Activated T-cell treated with anti-CD3 and anti-CD28 coated beads for 48 hours (primary cell): ENCODE data around the gene ITGA6.

Experiments used
- DNase-seq: peaks from one replicate; pipeline ENCODE4 v3.0.0-alpha.2; 2020; ENCODE audit warnings: low read depth

Gene ITGA6

DNA sequence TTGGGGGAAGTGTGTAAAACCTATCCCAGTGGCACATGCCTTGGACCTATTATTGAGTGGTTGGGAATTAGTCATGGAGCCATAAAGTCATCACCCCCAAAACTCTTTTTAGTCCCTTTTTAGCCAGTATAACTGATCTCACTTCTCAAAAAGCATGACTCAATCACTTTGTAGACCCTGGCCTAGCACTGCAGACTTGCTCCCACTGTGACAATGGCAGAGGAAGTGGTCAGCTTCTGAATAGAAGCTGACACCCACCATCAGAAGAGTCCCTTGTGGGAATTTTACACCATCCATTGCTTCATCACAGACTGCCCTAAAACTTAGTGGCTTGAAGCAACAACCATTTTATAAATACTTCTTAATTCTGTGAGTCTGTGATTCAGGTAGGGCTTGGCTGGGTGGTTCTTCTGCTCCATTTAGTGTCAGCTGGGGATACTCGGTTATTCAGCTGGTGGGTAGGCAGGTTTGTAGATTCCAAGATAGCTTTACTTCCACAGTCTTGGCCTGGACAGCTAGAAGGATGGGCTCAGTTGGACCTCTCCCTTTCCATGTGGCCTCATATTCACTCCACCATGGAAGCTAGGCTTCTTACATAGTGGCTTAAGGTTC is 10.8 kb upstream of the ITGA6 start:
- DNase-seq, result no peak

DNA sequence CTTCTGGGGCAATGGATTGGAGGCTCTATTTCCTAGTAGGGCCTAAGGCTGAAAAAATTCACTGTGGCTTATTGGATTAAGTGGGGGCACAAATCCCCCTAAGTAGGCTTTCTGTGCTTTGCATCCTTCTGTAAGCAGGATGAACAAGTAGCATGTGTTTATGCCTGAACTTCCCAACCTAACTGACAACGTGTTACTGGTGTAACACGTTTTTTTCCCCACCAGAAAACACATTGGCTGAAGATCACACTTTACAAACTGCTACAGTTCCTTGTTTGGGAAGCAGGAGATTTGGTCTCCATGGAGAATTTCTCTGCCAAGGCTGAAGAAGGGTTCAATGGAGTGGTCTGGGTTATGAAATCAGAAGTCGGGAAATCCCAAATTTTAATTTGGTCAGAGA is 7.2 kb upstream of the ITGA6 start:
- no peak for DNase-seq

DNA sequence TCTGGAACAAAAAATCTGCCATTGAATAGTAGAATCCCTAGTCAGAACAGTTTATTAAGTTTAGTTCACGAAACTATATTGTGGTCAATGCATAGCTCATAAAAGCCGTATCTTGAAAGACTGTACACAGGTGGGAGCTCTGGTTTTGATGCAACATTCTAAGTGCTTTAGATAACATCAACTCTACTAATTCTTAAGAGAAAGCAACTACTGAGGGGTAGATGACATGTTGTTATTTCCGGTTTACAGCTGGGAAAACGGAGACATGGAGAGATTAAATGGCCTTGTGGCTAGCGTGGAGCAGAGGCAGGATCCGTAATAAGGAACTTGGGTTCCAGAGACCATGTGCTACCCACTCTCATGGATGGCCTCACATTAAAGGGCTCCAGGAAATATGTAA is 4.2 kb upstream of the ITGA6 start:
- no peak for DNase-seq

DNA sequence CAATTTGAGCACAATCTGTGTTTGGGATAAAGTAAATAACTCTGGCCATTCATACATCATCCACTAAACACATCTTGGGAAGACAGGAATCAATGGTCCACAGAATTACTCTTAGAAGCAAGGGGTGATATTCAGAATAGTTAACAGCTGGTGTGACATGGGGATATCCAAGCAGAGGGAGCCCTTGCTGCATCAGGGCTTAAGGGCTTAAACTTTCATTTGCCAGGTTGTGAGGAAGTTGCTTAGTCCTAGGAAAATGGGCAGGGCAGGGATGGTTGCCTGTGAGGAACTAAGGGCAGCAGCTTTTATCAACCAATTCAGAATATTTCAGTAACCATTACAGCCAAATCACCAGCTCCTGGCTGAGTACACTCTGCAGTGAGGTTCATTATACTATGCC is 2.0 kb upstream of the ITGA6 start:
- no peak for DNase-seq

DNA sequence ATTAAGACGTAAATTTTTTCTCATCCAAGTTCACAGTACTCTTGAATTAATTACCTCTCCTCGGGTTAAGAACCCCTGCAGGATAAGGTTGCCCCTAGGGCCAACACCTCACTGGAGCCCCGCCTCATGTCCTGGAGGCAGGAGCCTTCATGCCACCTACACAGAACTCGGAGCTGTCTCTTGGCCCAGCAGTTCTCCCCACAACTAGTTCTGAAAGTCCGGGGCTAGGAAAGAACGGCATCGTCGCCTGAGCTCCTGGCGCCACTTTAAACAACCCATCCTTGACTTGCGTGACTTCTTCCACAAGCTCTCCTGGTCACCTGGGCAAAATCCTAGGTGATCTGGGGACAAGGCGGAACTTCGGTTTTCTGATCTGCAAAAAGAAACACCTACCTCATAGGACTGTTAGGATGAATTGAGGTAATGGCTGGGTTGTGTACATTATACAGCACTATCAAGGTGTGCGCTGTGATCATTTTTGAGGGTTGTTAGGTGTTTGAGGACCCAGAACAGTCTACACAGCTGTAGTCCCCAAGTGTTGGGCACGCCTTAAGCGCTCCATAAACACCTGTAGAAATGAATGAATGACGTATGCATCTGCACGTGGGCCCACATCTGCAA is 641 bp upstream of the ITGA6 start:
- no peak for DNase-seq

DNA sequence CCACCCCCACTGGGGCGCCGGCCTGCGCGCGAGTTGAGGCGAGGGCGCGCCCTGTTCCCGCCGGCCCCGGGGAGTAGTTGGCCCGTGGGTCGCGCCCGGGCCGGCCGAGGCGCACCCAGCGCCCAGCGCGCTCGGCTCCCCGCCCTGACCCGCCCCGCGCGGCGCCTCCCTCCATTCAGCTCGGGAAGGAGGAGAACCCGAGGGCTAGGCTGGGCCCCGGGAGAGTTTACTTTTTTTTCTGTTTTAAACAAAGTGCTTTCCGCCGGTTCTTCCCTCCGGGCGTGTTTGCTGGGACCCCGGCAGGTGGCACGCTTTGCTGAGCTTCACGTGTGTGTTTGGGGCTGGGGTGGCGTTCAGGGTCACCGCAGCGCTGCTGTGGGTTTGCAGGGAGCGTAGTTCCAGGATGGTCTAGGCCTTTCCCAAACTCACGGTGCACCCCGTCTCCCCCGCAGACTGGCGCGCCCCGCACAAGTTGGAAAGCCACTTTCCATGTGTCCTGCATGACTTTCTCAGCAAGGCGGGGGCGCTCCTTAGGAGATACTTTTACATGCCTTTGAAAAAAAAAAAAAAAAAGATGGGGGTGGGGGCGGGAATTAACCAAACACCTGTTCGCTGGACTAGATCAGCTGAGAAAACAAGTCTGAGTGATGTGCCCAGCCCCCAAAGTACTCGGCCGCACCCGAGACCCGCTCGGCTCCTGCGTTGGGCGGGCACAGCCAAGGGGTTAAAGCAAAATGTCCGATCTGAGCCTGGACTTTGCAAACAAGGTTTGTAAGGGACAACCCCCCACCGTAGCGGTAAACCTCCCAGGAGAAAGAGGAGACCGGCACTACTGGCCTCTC is 825 bp downstream of the ITGA6 start:
- DNase-seq, result peak; percentile 42

DNA sequence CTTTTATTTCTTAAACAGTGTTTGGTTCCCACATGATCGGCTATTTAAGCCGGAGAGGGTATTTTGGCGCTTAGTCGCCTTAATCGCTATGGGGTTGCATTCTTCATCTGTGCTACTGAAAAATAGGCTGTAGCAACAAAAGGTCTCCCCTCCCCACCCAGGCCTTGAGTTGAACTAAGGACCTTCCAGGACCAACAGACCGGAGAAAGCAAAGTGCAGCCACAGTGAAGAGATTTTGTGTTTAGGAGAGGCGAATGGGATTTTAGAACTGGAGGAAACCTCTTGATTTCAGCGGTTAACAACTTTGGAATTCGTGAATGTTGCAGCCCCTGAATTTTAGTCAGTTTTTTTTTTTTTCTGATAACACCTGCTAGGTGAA is 1.4 kb downstream of the ITGA6 start:
- DNase-seq, result no peak

DNA sequence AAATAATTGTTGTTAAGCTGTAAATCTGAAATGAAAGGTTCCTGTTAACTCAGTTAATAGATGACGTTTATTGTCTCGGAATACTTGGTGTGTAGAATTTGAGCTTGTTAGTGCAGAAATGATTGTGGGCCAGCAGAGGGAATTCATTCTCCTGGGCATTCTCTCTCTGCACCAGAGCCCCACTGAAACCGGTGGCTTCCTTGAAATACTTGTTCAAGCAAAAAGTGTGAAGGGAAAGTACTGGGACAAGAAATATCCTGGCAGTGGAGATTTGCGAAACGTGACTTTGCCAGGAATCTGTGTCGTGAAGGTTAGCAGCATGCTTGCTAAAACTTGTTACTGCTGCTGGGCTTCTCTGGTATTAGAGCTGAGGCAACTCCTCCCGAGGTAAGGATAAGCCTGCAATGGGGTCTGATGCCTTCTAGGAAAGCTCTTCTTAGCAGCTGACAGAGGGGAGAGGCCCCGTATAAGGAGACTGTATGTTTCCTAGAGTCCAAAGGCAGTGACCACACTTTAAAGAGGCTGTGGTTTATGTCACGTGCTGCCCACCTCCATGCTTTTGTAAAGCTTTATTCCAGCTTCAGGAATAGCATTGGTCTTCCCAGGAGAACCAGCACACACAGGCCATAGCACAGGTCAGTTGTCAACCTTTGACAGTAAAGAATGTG is 2.0 kb downstream of the ITGA6 start:
- DNase-seq, result no peak

DNA sequence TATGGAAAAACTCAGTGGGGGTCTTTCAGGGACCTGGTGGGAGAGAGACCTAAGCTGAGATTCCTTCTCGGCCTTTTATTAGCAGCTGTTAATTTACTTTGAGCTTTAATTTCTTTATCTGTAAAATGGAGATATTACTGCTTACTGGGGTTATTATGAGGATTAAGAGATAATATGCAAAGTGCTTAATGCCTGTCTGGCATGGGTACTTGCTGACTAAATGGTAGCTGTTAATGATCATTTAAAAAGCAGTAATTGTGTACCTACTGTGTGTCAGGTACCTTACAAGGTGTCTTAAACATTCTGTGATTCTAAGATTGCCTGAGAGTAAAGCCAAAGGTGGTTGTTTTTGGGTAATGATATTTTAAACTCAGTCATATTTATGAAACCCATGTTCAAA is 2.6 kb downstream of the ITGA6 start:
- no peak for DNase-seq

DNA sequence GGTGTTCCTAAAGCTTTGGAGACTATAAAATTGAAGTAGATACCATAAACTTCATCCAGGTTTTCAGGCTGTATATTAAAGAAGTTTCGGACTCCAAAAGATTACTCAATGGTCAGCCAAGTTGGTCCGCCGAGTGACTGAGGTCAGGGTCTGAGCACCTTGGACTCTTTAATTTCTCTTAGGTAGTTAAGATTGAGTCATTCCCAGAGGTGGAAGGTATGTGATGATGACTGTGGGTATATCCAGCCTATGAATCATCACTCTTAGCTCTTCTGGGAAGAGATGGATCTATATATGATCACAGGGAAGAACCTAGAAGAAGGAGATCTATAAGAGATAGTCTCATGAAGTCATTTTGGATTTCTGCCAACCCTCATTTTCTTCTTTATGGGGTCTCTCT is 3.3 kb downstream of the ITGA6 start:
- no peak for DNase-seq

DNA sequence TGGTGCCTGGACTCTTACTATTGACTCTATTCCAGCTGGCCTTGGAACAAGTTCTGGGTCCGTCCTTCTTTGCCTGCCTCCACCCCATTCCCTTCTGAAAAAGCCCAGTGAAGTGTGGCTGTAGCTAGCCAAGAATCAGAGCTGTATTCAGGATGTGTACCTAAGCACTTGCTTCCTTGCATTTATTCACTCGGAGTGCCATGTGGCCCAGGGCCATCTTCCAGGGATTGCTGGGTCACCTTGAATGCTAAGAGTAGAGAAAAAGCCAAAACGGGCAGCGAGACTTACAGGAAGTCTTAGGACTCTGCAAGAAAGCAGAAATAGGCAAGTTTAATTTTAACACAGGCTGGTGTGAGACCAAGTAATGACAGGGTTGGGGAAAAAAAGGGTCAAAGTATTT is 4.1 kb downstream of the ITGA6 start:
- no peak for DNase-seq

DNA sequence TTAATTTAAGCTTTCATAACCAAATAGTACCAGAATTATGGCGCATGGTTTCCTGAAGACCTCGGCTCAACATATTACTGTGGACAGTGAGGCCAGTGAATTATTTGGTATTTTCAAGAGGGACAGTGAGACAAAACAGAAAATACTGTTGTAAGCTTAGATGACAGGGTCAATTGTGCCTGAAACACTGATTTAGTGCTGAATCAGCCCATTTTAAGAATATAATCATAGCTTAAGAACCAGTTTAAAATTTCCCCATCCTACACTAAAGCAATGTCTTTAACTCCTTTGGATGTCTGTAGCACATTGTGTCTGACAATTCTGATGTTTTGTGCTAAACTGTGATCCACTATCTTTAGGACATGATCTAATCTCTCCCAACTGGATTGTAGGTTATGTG is 4.6 kb downstream of the ITGA6 start:
- DNase-seq, result no peak

DNA sequence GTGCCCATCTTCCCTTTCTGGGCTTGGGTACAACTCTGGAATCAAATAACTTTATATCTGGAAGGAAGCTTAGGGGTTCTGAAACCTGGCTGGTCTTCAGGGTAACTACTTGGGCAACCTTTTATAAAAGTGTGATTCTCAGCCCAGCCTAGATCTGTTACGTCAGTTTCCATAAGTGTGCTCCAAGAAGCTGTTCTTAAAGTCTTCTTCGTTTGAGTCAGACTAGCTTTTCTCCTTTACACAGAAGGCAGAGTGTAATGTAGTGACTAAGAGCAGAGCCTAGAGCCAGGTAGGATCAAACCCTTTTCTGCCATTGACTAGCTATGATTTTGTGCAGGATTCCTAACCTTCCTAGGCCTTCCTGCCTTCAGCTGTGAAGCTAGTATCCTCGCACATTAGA is 5.8 kb downstream of the ITGA6 start:
- DNase-seq, result no peak

DNA sequence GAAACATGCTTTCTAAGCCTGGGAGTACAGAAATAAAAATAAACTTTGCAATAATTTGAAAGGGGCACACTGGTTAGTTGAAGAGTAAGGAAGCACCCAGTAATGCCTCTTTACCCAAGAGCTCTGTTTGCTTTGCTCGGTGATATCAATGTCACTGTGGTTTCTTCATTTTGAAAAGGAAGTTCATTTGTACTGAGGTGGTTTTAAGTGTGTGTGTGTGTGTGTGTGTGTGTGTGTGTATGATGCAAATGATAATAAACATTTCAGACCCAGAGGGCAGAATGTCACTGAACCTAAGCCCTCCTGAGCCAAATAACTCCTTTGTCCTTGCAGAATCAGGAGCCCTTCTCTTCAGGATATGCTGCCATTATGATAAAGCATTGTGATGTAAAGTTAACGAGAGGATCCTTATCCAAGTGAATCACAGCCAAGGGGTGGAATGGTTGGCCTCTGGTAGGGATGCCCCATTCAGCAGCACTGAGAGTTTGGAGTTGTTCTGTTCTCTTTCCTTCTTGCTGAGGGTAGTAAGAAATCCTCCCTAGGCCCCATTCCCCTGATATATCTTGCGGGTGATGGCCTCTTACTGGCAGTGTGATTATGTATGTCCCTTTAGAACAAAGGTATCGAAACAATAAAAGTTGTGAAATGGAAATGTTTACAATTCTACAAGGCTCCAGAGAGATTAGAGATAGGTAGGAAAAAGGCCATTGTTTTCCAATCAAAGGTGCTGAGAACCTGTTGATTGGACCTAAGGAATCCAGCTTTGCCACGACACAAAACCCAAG is 7.6 kb downstream of the ITGA6 start:
- DNase-seq, result no peak

DNA sequence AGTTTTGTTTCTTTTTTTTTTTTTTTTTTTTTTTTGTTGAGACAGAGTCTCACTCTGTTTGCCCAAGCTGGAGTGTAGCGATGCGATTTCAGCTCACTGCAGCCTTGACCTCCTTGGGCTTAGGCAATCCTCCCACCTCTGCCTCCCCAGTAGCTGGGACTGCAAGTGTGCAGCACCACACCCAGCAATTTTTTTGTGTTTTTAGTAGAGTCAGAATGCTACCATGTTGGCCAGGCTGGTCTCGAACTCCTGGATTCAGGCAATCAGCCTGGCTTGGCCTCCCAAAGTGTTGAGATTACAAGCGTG is 8.2 kb downstream of the ITGA6 start:
- no peak for DNase-seq

DNA sequence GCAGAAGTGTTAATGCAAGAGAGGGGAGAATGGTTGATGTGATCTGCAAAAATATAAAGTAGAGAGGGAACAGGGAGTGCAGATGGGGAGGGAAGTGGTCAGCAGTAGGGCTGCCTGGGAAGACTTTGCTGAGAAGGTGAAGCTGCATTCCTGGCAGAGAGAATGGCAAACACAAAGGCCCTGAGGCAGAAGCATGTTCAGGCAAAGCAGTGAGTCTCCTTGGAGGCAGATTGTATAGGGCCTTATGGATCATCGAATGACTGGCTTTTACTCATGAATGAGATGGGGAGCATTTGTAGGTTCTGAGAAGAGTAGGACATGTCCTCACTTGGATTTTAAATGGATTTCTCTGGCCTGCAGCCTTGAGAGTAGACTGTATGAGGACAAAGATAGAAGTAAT is 9.5 kb downstream of the ITGA6 start:
- DNase-seq, result no peak

DNA sequence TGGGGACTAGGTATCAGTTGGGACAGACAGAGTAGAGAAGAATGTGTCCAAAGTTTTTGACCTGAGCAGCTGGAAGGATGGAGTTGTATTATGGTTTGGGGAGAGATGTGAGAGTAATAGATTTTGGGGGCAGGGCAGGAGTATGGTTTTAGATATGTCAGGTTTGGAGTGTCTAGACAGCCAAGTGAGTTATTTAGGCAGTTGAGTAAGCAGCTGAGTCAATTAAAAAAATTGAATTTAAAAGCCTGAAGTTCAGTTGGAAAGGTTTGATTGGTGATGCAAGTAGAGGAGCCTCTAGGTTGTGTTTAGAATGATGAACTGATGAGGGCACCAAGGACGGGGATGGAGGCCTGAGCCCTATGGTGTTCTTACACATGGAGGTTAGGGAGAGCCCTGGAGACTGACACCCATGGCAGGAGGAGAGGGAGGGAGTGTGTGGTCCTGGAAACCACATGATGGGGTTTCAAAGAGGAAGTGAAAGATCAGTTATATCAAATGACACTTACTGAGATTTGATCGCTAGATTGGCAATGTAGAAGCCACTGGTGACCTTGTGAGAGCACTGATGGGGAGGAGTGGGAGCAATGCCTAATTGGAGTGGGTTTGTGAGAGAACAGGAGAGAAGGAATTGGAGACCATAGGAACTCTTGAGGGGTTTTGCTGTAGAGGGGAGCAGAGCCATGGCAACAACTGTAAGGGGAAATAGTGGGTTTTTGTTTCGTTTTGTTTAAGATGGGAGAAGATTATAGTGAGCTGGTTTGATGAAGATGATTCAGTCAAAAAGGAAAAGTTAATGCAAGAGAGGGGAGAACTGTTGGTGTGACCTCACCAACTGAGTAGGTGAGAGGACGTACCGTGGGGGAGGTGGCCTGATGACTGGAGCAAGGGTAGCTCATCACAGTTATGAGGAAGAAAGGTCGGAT is 10.3 kb downstream of the ITGA6 start:
- DNase-seq, result peak; percentile 44

DNA sequence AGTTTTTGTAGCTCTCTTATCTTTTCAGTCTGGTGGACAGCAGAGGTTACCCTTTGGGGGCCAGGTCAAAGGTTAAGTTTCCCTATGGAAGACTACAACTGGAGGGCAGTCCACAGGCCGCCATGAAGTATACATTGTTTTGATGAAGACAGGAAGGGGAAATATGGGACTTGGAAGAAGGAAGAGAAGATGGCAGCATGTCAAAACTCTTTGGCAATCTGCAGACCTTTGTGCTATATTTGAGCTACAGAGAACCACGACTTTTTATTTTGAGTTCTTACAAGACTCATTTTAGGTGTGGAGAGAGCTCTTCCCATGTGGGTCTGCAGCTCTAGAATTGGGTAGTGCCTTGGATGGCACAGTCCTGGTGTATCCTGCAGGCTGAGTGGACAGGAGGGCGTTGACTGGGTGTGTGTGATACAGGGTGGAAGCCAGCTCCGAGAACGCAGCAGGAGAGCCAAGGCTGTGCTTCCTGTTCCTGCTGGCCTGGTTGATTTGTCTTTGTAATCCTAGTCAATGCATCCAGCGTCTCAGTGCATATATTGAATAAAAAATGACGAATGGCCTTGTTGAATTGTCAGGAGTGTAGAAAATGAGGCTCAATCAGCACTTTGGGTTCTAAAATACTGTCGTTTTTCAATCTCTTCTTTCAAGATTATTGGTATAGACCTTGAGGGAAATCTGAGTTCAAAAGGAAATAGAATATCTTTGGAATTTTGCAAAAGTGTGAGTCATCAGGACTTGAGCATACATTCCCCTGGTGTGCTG is 11.5 kb downstream of the ITGA6 start:
- no peak for DNase-seq

DNA sequence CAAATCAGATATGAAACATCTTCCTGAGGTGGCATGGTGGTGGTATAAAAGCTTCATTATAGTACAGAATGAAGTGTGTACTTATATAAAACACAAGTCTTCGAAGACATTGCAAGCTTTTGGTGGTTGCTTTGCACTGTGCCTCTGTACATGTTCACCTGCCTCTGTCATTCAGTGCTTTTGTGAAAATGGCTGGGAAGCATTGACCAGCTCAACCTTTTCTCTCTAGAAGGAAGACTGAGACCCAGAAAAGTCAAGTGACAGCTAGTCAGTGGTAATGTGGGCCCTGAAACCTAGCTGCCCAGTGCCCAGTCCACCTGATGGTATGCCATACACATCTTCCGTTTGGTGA is 12.1 kb downstream of the ITGA6 start:
- no peak for DNase-seq

DNA sequence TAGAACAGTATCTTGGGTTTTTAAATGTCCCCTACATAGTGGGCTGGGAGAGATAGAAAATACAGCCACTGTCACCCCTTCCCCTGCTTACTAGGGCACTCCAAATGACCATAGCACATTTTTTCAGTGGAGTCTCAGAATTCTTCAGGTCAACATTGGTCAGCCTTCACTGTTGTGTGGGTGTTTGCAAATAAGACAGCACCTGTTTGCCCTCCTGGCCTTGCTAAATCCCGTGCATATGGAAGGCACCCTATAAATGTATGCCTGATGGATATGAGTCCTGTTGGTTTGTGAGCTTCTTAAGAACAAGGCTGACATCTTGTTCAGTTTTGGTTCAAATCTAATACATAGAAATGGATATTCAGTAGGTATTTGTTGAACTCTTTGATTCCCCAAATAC is 12.5 kb downstream of the ITGA6 start:
- no peak for DNase-seq

DNA sequence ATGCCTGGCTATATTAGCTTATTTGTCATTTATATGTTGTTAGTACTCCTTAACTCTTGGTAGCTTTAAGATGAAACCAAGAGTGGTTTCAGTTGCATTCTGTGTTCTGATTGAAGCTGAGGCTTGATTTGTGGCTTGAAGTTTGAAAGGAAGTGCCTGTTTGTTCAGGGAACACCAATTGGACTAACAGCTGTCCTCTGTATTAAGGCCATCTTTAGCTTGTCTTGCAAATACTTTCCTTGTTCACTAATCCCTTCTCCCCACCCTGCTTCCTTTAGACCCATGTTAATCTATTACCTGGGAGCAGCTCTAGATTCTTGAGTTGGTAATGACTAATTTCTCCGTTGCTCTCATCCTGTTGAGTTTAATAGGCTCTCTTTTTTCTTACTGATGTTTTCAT is 13.4 kb downstream of the ITGA6 start:
- no peak for DNase-seq
